Measurements from ENCODE around the gene PCDHAC1. TPM values are rescaled to one million over a fixed set of nuclear protein-coding genes. Genes with fewer than 3 reads are reported as not detected.

Gene PCDHAC1
- total and polyA plus RNA-seq, 2 donors from 2014 or later = 0.43 to 2.9 TPM

DNA sequence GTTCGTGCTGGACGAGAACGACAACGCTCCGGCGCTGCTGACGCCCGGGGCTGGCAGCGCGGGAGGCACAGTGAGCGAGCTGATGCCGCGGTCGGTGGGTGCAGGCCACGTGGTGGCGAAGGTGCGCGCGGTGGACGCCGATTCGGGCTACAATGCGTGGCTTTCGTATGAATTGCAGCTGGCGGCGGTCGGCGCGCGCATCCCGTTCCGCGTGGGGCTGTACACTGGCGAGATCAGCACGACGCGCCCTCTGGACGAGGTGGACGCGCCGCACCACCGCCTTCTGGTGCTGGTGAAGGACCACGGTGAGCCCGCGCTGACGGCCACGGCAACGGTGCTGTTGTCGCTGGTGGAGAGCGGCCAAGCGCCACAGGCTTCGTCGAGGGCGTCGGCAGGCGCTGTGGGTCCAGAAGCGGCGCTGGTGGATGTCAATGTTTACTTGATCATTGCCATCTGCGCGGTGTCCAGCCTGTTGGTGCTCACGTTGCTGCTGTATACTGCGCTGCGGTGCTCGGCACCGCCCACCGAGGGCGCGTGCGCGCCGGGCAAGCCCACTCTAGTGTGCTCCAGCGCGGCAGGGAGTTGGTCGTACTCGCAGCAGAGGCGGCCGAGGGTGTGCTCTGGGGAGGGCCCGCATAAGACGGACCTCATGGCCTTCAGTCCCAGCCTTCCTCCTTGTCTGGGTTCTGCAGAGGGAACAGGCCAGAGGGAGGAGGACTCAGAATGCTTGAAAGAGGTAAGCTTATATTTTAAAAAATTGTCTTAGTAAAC is 42.0 kb upstream of the PCDHAC1 start:
- peak in 1 of 5 donors; percentile 72 for DNase-seq
- Histone ChIP-seq H3K27me3 (ENCODE audit: control insufficient read depth, insufficient read depth, low read length) (no peaks in the 10 kb centered on the region), H3K27ac (ENCODE audit: low read depth in 2 of 2, low read length in 2 of 2) (no peak overlapping the region), H3K4me3 (ENCODE audit: low read length in 3 of 3) (no peak overlapping the region), H3K9me3 (ENCODE audit: control insufficient read depth in 2 of 3, insufficient read depth in 1 of 3, low read length in 3 of 3) (peaks cover 1 to 11% (median 8%) of the 10 kb centered on the region in 3 donors), H3K36me3 (ENCODE audit: control insufficient read depth in 2 of 3, insufficient read depth in 3 of 3, low read length in 3 of 3) (no peaks in the 10 kb centered on the region), H3K4me1 (ENCODE audit: control insufficient read depth in 2 of 3, insufficient read depth in 2 of 3, low read depth in 1 of 3, low read length in 3 of 3) (no peaks in the 10 kb centered on the region), H3K9ac (ENCODE audit: low read length in 3 of 3) (no peak overlapping the region)
- intact Hi-C loops (cut with DNase I) = no loop called here
- no peak for FAIRE-seq
- TF ChIP-seq, protein P1, sequence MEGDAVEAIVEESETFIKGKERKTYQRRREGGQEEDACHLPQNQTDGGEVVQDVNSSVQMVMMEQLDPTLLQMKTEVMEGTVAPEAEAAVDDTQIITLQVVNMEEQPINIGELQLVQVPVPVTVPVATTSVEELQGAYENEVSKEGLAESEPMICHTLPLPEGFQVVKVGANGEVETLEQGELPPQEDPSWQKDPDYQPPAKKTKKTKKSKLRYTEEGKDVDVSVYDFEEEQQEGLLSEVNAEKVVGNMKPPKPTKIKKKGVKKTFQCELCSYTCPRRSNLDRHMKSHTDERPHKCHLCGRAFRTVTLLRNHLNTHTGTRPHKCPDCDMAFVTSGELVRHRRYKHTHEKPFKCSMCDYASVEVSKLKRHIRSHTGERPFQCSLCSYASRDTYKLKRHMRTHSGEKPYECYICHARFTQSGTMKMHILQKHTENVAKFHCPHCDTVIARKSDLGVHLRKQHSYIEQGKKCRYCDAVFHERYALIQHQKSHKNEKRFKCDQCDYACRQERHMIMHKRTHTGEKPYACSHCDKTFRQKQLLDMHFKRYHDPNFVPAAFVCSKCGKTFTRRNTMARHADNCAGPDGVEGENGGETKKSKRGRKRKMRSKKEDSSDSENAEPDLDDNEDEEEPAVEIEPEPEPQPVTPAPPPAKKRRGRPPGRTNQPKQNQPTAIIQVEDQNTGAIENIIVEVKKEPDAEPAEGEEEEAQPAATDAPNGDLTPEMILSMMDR (IDR thresholded peaks at IDR 0.05; ENCODE audit: borderline replicate concordance, extremely low read depth, insufficient read depth) = no peak

DNA sequence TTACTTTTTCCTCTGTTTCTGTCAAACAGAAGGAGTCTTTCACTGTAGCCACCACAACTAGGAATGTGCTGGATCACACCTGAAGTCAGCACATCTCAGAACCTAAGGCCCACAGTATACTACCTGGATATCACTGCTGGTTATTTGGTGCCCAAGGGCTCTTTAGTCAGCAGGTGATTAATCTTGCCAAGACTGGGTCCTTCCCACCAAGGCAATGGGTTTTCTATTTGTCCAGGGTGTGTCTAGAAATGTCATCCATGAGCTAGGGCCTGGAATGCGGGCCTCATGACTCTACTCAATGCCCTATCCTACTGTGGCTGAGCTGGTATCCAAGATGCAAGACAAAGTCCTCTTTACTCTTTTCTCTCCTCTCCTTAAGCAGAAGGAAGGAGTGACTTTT is 9.8 kb upstream of the PCDHAC1 start:
- H3K9me3 ChIP-seq (ENCODE audit: control insufficient read depth in 2 of 3, insufficient read depth in 1 of 3, low read length in 3 of 3) = peaks cover 0 to 4% (median 0%) of the 10 kb centered on the region in 3 donors
- FAIRE-seq (no peak), DNase-seq (no peak)
- no peaks in the 10 kb centered on the region for H3K4me1 ChIP-seq (ENCODE audit: control insufficient read depth in 2 of 3, insufficient read depth in 2 of 3, low read depth in 1 of 3, low read length in 3 of 3)
- H3K36me3 ChIP-seq (ENCODE audit: control insufficient read depth in 2 of 3, insufficient read depth in 3 of 3, low read length in 3 of 3) = no peaks in the 10 kb centered on the region
- intact Hi-C loops (cut with DNase I) = no loop called here
- H3K4me3 ChIP-seq (ENCODE audit: low read length in 3 of 3) = no peak overlapping the region
- TF ChIP-seq, protein P1 (IDR thresholded peaks at IDR 0.05; ENCODE audit: borderline replicate concordance, extremely low read depth, insufficient read depth) = no peak
- H3K9ac ChIP-seq (ENCODE audit: low read length in 3 of 3) = no peak overlapping the region
- H3K27me3 ChIP-seq (ENCODE audit: control insufficient read depth, insufficient read depth, low read length) = no peaks in the 10 kb centered on the region
- no peak overlapping the region for H3K27ac ChIP-seq (ENCODE audit: low read depth in 2 of 2, low read length in 2 of 2)

DNA sequence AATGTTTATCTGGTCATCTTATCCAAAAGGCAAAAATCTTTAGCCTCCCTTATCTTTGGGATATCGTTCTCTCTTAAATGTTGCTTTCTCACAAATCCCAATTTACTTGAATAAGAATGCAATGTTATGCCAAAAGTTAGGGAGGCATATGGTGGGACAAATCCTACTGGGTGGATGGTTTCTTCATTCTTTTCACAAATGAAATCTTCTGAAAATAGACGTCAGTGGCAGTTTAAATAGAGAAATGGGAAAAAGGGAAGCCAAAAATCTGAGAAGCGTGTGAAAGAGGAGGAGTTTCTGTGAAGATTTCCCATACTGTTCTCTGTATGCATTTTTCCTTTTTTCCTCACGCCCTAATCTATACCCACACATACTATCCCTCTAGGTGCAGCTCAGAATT is 2.5 kb upstream of the PCDHAC1 start:
- Histone ChIP-seq H3K9me3 (ENCODE audit: control insufficient read depth in 2 of 3, insufficient read depth in 1 of 3, low read length in 3 of 3) (no peaks in the 10 kb centered on the region), H3K4me3 (ENCODE audit: low read length in 3 of 3) (no peak overlapping the region), H3K36me3 (ENCODE audit: control insufficient read depth in 2 of 3, insufficient read depth in 3 of 3, low read length in 3 of 3) (no peaks in the 10 kb centered on the region), H3K4me1 (ENCODE audit: control insufficient read depth in 2 of 3, insufficient read depth in 2 of 3, low read depth in 1 of 3, low read length in 3 of 3) (peaks cover 0 to 8% (median 5%) of the 10 kb centered on the region in 3 donors), H3K27ac (ENCODE audit: low read depth in 2 of 2, low read length in 2 of 2) (no peak overlapping the region), H3K9ac (ENCODE audit: low read length in 3 of 3) (no peak overlapping the region), H3K27me3 (ENCODE audit: control insufficient read depth, insufficient read depth, low read length) (peaks cover 20% of the 10 kb centered on the region)
- TF ChIP-seq, protein P1 (IDR thresholded peaks at IDR 0.05; ENCODE audit: borderline replicate concordance, extremely low read depth, insufficient read depth) = no peak
- FAIRE-seq (no peak), DNase-seq (no peak)
- intact Hi-C loops (cut with DNase I) = no loop called here

Measured in kidney (tissue), 14 donors.